Panc1 (cell line): ENCODE data around the gene KAT6B.

Experiments
- CTCF ChIP-seq: fragments of 450-650 bp; IDR thresholded peaks from 2 replicates; pipeline ENCODE4 v1.5.1; 2017; ENCODE audit warnings: mild to moderate bottlenecking
- POLR2AphosphoS5 ChIP-seq: IDR thresholded peaks from 2 replicates; pipeline ENCODE4 v1.6.1; 2012; ENCODE audit warnings: mild to moderate bottlenecking, low read depth, low read length, moderate library complexity
- REST ChIP-seq, 2 experiments: IDR thresholded peaks; 2 replicates each; pipeline ENCODE4 v1.6.1; 2011 to 2012; ENCODE audit warnings: low read depth in 2 of 2, control low read depth in 1 of 2, low read length in 1 of 2, mild to moderate bottlenecking in 1 of 2, moderate library complexity in 1 of 2; ENCODE audit not compliant: insufficient read depth in 1 of 2

GRCh38 chr10:74862625-74863024 lies 36.2 kb downstream of the KAT6B start:
- TF ChIP-seq CTCF (no peak), POLR2AphosphoS5 (no peak), REST (IDR thresholded peaks at IDR 0.05; ENCODE audit: insufficient read depth in 1 of 2, low read depth in 2 of 2, low read length in 1 of 2) (no peak)
